SK-N-SH (cell line): ENCODE results near the gene HSPH1. TPM values are rescaled to one million over a fixed set of nuclear protein-coding genes. Genes with fewer than 3 reads are reported as not detected.

Source experiments
- CTCF ChIA-PET: fragments of 300-600, 350-600 bp; formaldehyde crosslinking; extraction: SDS; loops from one replicate; lab custom pipeline; 2021; lab: Yijun Ruan, JAX
- POLR2A ChIA-PET: fragments of 350-600 bp; sonication (Branson Sonifier 250); formaldehyde crosslinking; extraction: SDS; loops from one replicate; lab custom pipeline; 2020; ENCODE audit warnings: antibody characterized with exemption, inconsistent platforms; lab: Yijun Ruan, JAX
- DNase-seq: peaks from one replicate; pipeline ENCODE4 v3.0.0; 2012
- H2AFZ ChIP-seq: fragments of 200-600 bp; sonication (generic); 2 replicates; pipeline ENCODE4 v1.8.1; 2016; ENCODE audit warnings: antibody characterized with exemption, mild to moderate bottlenecking, low read depth
- H3F3A ChIP-seq: fragments of 200-600 bp; sonication (generic); replicated peaks from 2 replicates; pipeline ENCODE3; 2016; ENCODE audit warnings: antibody characterized with exemption, mild to moderate bottlenecking; ENCODE audit not compliant: insufficient read depth
- H3K27ac ChIP-seq, 2 experiments: fragments of 200-500 bp in 1 of 2; fragments of 200-600 bp in 1 of 2; sonication (Bioruptor generic) in 1 of 2; sonication (generic), shearing (Covaris generic) in 1 of 2; 2 replicates each; pipeline versions ENCODE4 v1.5.1 to v1.6.1; 2014 to 2016; ENCODE audit warnings: low read depth in 2 of 2, inconsistent platforms in 1 of 2, low read length in 1 of 2, mild to moderate bottlenecking in 1 of 2, mixed read lengths in 1 of 2
- H3K27me3 ChIP-seq: fragments of 200-600 bp; sonication (generic), shearing (Covaris generic); 2 replicates; pipeline ENCODE4 v1.6.1; 2016; ENCODE audit warnings: mixed run types; ENCODE audit not compliant: insufficient read depth
- H3K36me3 ChIP-seq, 2 experiments: fragments of 200-500 bp in 1 of 2; fragments of 200-600 bp in 1 of 2; sonication (Bioruptor generic) in 1 of 2; sonication (generic) in 1 of 2; replicated peaks in 1 of 2; 2 replicates each; pipeline versions ENCODE3 to v1.5.1; 2014 to 2016; ENCODE audit warnings: low read length in 1 of 2, mild to moderate bottlenecking in 1 of 2; ENCODE audit not compliant: insufficient read depth in 2 of 2, control insufficient read depth in 1 of 2
- H3K4me1 ChIP-seq, 2 experiments: fragments of 200-500 bp in 1 of 2; fragments of 200-600 bp in 1 of 2; sonication (Bioruptor generic) in 1 of 2; sonication (generic), shearing (Covaris generic) in 1 of 2; 2 replicates each; pipeline versions ENCODE4 v1.5.1 to v1.6.1; 2014 to 2016; ENCODE audit warnings: low read depth in 1 of 2, low read length in 1 of 2, mixed run types in 1 of 2; ENCODE audit not compliant: insufficient read depth in 2 of 2, control insufficient read depth in 1 of 2
- H3K4me2 ChIP-seq: fragments of 200-600 bp; sonication (generic), shearing (Covaris generic); 2 replicates; pipeline ENCODE4 v1.6.1; 2017; ENCODE audit warnings: mixed run types
- H3K4me3 ChIP-seq, 2 experiments: fragments of 200-500 bp in 1 of 2; fragments of 200-600 bp in 1 of 2; sonication (Bioruptor generic) in 1 of 2; sonication (generic), shearing (Covaris generic) in 1 of 2; 2 replicates each; pipeline versions ENCODE4 v1.5.1 to v1.8.1; 2014 to 2016; ENCODE audit warnings: low read depth in 2 of 2, inconsistent platforms in 1 of 2, low read length in 1 of 2, mild to moderate bottlenecking in 1 of 2, mixed read lengths in 1 of 2, moderate library complexity in 1 of 2
- H3K79me2 ChIP-seq: fragments of 200-600 bp; sonication (generic); 2 replicates; pipeline ENCODE4 v1.8.1; 2017; ENCODE audit warnings: mild to moderate bottlenecking; ENCODE audit not compliant: insufficient read depth
- H3K9ac ChIP-seq: fragments of 200-600 bp; sonication (generic); 2 replicates; pipeline ENCODE4 v1.6.1; 2017; ENCODE audit warnings: mixed run types
- H3K9me2 ChIP-seq: fragments of 200-600 bp; sonication (generic); 2 replicates; pipeline ENCODE4 v1.6.1; 2017; ENCODE audit warnings: mixed run types
- H3K9me3 ChIP-seq: fragments of 200-600 bp; sonication (generic); 2 replicates; pipeline ENCODE4 v1.6.1; 2017; ENCODE audit warnings: mixed run types, mild to moderate bottlenecking, moderate library complexity
- H4K20me1 ChIP-seq: fragments of 200-600 bp; sonication (generic); 2 replicates; pipeline ENCODE4 v1.6.1; 2017; ENCODE audit warnings: mild to moderate bottlenecking, mixed run types; ENCODE audit not compliant: insufficient read depth
- CTCF ChIP-seq: fragments of 200-600 bp; sonication (generic); IDR thresholded peaks from 2 replicates; pipeline ENCODE4 v1.6.1; 2017; ENCODE audit warnings: antibody characterized with exemption, mild to moderate bottlenecking, moderate library complexity
- ELF1 ChIP-seq: IDR thresholded peaks from 2 replicates; pipeline ENCODE4 v1.4.0; 2012
- EP300 ChIP-seq, 2 experiments: IDR thresholded peaks; 2 replicates each; pipeline versions ENCODE4 v1.4.0 to v1.6.1; 2012; ENCODE audit warnings: borderline replicate concordance in 1 of 2, low read depth in 1 of 2, low read length in 1 of 2
- FOSL2 ChIP-seq: IDR thresholded peaks from 2 replicates; pipeline ENCODE4 v1.4.0; 2012; ENCODE audit warnings: low read depth, mild to moderate bottlenecking, moderate library complexity, borderline replicate concordance
- FOXJ3 ChIP-seq: sonication (generic); formaldehyde crosslinking; IDR thresholded peaks from 2 replicates; pipeline ENCODE4 v1.5.1; 2020; ENCODE audit warnings: mild to moderate bottlenecking, missing genetic modification reagents
- FOXM1 ChIP-seq: IDR thresholded peaks from 2 replicates; pipeline ENCODE4 v1.4.0; 2012; ENCODE audit warnings: low read depth, mild to moderate bottlenecking
- GABPA ChIP-seq: IDR thresholded peaks from 2 replicates; pipeline ENCODE4 v1.4.0; 2012; ENCODE audit warnings: low read depth, mild to moderate bottlenecking
- GATA2 ChIP-seq: sonication (generic); formaldehyde crosslinking; IDR thresholded peaks from 2 replicates; pipeline ENCODE4 v1.5.0; 2020; ENCODE audit warnings: mild to moderate bottlenecking, missing genetic modification reagents
- MEF2A ChIP-seq: IDR thresholded peaks from 2 replicates; pipeline ENCODE4 v1.4.0; 2012; ENCODE audit warnings: low read depth, borderline replicate concordance
- NRF1 ChIP-seq: IDR thresholded peaks from 2 replicates; pipeline ENCODE4 v1.6.1; 2012; ENCODE audit warnings: low read depth, mild to moderate bottlenecking, low read length
- RCOR1 ChIP-seq: fragments of 150-350 bp; IDR thresholded peaks from 2 replicates; pipeline ENCODE4 v1.6.1; 2017; ENCODE audit warnings: antibody characterized with exemption, low read length
- REST ChIP-seq: IDR thresholded peaks from 2 replicates; pipeline ENCODE4 v1.6.1; 2012; ENCODE audit warnings: mild to moderate bottlenecking, low read depth, low read length, moderate library complexity
- SMC3 ChIP-seq: IDR thresholded peaks from 2 replicates; pipeline ENCODE4 v1.6.1; 2012; ENCODE audit warnings: low read depth, low read length, improper control_type of control experiment
- TAF1 ChIP-seq: IDR thresholded peaks from 2 replicates; pipeline ENCODE4 v1.6.1; 2012; ENCODE audit warnings: low read depth, mild to moderate bottlenecking, low read length, moderate library complexity, borderline replicate concordance
- USF2 ChIP-seq: fragments of 150-350 bp; IDR thresholded peaks from 2 replicates; pipeline ENCODE4 v1.6.1; 2017; ENCODE audit warnings: antibody characterized with exemption, low read length, low read depth, borderline replicate concordance
- YY1 ChIP-seq: IDR thresholded peaks from 2 replicates; pipeline ENCODE4 v1.4.0; 2012; ENCODE audit warnings: low read depth, mild to moderate bottlenecking
- WGBS: methylation state at CpG from one replicate; pipeline ENCODE4 v1.1.6; 2017; ENCODE audit warnings: low lambda C conversion rate; 5-methylcytosine and 5-hydroxymethylcytosine counted together
- polyA plus RNA-seq, 3 experiments: library from polyadenylated mRNA; depleted of rRNA; stranded (reverse); fragments of >200 nt; gene quantifications; 2 replicates each; pipeline ENCODE4 v1.2.3, GENCODE V29; 2012

The HSPH1 gene
- polyA plus RNA-seq, 1 of the 3 experiments (the other 2 are of a cell fraction): 32.8 TPM

GRCh38 chr13:31124204-31124603 lies 37.5 kb downstream of the HSPH1 start:
- H3K9me3 ChIP-seq: no peaks in the 10 kb centered on the region
- no peak overlapping the region for H3K9ac ChIP-seq
- ChIA-PET POLR2A (interaction anchor here (0.7 kb wide), 1 partner anchor 9 kb away, joined by 3 read pairs; no protein-coding TSS in a partner anchor), CTCF (interaction anchor here (1.0 kb wide), 1 partner anchor 15 kb away, joined by 3 read pairs; no protein-coding TSS in a partner anchor)
- no peak for DNase-seq
- no peaks in the 10 kb centered on the region; the same call in 1 of the 2 replicates for H3K27me3 ChIP-seq
- H3K27ac ChIP-seq: no peak overlapping the region
- H3F3A ChIP-seq: no peaks in the 10 kb centered on the region
- no peaks in the 10 kb centered on the region for H3K79me2 ChIP-seq
- H2AFZ ChIP-seq: no peak overlapping the region
- WGBS: 37% methylated on average over 7 of the region's 7 CpGs
- TF ChIP-seq GATA2 (CRISPR knock-in tag) (no peak), RCOR1 (no peak), YY1 (no peak), FOXJ3 (CRISPR knock-in tag) (no peak), FOXM1 (no peak), USF2 (no peak), NRF1 (no peak), ELF1 (no peak), EP300 (IDR thresholded peaks at IDR 0.05; ENCODE audit: borderline replicate concordance in 1 of 2, low read depth in 1 of 2, low read length in 1 of 2) (no peak), SMC3 (no peak), MEF2A (no peak), TAF1 (no peak)
- no peaks in the 10 kb centered on the region for H3K36me3 ChIP-seq
- peaks cover 0 to 3% of the 10 kb centered on the region in 2 experiments; a peak in 1 of 4 replicates for H3K4me1 ChIP-seq
- no peaks in the 10 kb centered on the region for H3K9me2 ChIP-seq
- H4K20me1 ChIP-seq: no peaks in the 10 kb centered on the region
- H3K4me3 ChIP-seq: no peak overlapping the region
- no peak overlapping the region for H3K4me2 ChIP-seq

GRCh38 chr13:31122544-31123260 lies 39.0 kb downstream of the HSPH1 start:
- Histone ChIP-seq H3K9ac (no peak overlapping the region), H3K4me2 (no peak overlapping the region), H3K4me3 (no peak overlapping the region), H4K20me1 (no peaks in the 10 kb centered on the region), H3K36me3 (no peaks in the 10 kb centered on the region), H3K9me2 (no peaks in the 10 kb centered on the region), H3K4me1 (peaks cover 0 to 3% of the 10 kb centered on the region in 2 experiments; a peak in 1 of 4 replicates), H3K79me2 (no peaks in the 10 kb centered on the region), H3K27ac (no peak overlapping the region), H2AFZ (no peak overlapping the region), H3F3A (no peaks in the 10 kb centered on the region), H3K27me3 (peaks cover 4% of the 10 kb centered on the region), H3K9me3 (no peaks in the 10 kb centered on the region)
- ChIA-PET POLR2A (no interaction called here), CTCF (interaction anchor here (0.7 to 1.1 kb wide), 2 partner anchors 22 to 77 kb away, joined by 3 to 4 read pairs; partner anchors contain the start of gene B3GLCT)
- TF ChIP-seq CTCF (no peak), FOSL2 (no peak), MEF2A (no peak), FOXM1 (no peak), USF2 (no peak), REST (no peak), GABPA (no peak)
- WGBS: 62% methylated on average over 8 of the region's 12 CpGs
- no peak for DNase-seq
